Measurements from ENCODE around the gene PEX11B. TPM values are rescaled to one million over a fixed set of nuclear protein-coding genes. Genes with fewer than 3 reads are reported as not detected.

The PEX11B gene
- total RNA-seq, 1 experiment from 2014 or later = 27.4 TPM

DNA sequence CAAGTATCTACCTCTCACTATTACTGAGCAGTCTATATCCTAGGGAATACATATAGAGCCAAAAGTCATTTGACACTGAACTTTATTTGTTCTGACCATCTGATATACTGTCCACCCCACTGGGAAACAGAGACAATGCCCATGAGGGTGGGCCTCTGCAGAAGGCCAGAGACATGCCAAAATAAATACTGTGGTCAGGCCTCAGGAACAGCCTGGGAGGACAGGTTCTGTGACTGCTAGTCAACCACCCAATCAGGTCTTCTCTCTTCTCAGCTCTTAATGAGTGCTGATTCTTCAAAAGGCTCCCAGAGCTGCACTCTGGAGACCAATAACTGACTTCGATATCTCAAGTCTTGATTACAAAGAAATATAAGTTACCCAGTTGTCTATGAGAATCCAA lies 27.4 kb downstream of the PEX11B start:
- Histone ChIP-seq H3K4me1 (ENCODE audit: control insufficient read depth, insufficient read depth, low read length) (peaks cover 25% of the 10 kb centered on the region), H3K4me3 (ENCODE audit: low read depth in 2 of 2, low read length in 2 of 2) (no peak overlapping the region), H3K27ac (ENCODE audit: low read length) (peak overlapping the region; percentile 89), H3K27me3 (ENCODE audit: control insufficient read depth, insufficient read depth, low read length) (no peaks in the 10 kb centered on the region), H3K9me3 (ENCODE audit: control insufficient read depth, insufficient read depth, low read depth, low read length) (no peaks in the 10 kb centered on the region), H3K36me3 (ENCODE audit: control insufficient read depth, insufficient read depth, low read length) (no peaks in the 10 kb centered on the region)
- ChIA-PET POLR2A (interaction anchor here (0.6 kb wide), 1 partner anchor 28 kb away, joined by 3 read pairs; the partner anchor contains the start of gene PEX11B), CTCF (interaction anchor here (0.7 to 1.7 kb wide), 8 partner anchors 11 to 145 kb away, joined by 3 to 15 read pairs (median 4); partner anchors contain the start of genes ANKRD34A, ITGA10, NUDT17 and POLR3GL)
- DNase-seq (ENCODE audit: low read depth, low spot score) (no peak), ATAC-seq (no peak)
- BruUV-seq (replicated peaks) = no TSS peak
- TF ChIP-seq TCF7L2 (IDR thresholded peaks at IDR 0.05; ENCODE audit: low read depth, low read length) (no peak), POLR2AphosphoS5 (IDR thresholded peaks at IDR 0.05; ENCODE audit: low read depth, low read length) (no peak), SIN3A (IDR thresholded peaks at IDR 0.05; ENCODE audit: borderline replicate concordance, insufficient read depth, low read depth, low read length) (no peak)
- TF ChIP-seq, protein P1, sequence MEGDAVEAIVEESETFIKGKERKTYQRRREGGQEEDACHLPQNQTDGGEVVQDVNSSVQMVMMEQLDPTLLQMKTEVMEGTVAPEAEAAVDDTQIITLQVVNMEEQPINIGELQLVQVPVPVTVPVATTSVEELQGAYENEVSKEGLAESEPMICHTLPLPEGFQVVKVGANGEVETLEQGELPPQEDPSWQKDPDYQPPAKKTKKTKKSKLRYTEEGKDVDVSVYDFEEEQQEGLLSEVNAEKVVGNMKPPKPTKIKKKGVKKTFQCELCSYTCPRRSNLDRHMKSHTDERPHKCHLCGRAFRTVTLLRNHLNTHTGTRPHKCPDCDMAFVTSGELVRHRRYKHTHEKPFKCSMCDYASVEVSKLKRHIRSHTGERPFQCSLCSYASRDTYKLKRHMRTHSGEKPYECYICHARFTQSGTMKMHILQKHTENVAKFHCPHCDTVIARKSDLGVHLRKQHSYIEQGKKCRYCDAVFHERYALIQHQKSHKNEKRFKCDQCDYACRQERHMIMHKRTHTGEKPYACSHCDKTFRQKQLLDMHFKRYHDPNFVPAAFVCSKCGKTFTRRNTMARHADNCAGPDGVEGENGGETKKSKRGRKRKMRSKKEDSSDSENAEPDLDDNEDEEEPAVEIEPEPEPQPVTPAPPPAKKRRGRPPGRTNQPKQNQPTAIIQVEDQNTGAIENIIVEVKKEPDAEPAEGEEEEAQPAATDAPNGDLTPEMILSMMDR (IDR thresholded peaks at IDR 0.05) = no peak
- TF ChIP-seq, protein P2, sequence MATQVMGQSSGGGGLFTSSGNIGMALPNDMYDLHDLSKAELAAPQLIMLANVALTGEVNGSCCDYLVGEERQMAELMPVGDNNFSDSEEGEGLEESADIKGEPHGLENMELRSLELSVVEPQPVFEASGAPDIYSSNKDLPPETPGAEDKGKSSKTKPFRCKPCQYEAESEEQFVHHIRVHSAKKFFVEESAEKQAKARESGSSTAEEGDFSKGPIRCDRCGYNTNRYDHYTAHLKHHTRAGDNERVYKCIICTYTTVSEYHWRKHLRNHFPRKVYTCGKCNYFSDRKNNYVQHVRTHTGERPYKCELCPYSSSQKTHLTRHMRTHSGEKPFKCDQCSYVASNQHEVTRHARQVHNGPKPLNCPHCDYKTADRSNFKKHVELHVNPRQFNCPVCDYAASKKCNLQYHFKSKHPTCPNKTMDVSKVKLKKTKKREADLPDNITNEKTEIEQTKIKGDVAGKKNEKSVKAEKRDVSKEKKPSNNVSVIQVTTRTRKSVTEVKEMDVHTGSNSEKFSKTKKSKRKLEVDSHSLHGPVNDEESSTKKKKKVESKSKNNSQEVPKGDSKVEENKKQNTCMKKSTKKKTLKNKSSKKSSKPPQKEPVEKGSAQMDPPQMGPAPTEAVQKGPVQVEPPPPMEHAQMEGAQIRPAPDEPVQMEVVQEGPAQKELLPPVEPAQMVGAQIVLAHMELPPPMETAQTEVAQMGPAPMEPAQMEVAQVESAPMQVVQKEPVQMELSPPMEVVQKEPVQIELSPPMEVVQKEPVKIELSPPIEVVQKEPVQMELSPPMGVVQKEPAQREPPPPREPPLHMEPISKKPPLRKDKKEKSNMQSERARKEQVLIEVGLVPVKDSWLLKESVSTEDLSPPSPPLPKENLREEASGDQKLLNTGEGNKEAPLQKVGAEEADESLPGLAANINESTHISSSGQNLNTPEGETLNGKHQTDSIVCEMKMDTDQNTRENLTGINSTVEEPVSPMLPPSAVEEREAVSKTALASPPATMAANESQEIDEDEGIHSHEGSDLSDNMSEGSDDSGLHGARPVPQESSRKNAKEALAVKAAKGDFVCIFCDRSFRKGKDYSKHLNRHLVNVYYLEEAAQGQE (IDR thresholded peaks at IDR 0.05; ENCODE audit: insufficient read depth in 1 of 2, low read depth in 2 of 2, low read length in 1 of 2) = no peak
- intact Hi-C loops (cut with micrococcal nuclease; ENCODE audit: unreplicated experiment) = loop anchor here (5.0 kb wide), 2 partner anchors 71 to 121 kb away; partner anchors contain the start of genes ANKRD34A and POLR3GL
- in situ Hi-C loops (cut with HindIII; ENCODE audit: low pct_unique_long_range_greater_than_20kb, low sequenced_read_pairs) = no loop called here

DNA sequence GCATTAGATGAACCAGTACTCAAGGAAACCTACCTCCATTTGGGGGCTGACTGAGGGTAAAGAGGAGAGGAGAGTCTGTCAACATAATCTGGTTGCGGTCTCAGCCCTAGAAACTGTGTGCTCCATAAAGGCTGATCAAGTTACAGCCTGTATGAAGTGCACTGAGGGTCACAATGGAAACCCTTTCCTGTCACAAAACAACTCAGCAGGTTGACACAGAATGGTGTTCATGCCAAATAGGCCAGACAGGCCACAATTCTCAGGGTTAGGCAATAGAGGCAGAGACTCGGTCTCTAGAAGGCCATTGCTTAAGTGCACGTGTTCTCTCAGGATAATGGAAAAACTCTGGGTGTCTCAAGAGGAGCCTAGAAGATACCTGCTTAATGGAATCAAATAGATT lies 28.8 kb downstream of the PEX11B start:
- intact Hi-C loops (cut with micrococcal nuclease; ENCODE audit: unreplicated experiment) = loop anchor here (5.0 kb wide), 2 partner anchors 73 to 123 kb away; partner anchors contain the start of genes ANKRD34A and POLR3GL
- peaks cover 3% of the 10 kb centered on the region; the same call in 1 of the 2 replicates for H3K27me3 ChIP-seq (ENCODE audit: control insufficient read depth, insufficient read depth, low read length)
- POLR2A ChIA-PET = no interaction called here
- no peaks in the 10 kb centered on the region for H3K36me3 ChIP-seq (ENCODE audit: control insufficient read depth, insufficient read depth, low read length)
- H3K4me1 ChIP-seq (ENCODE audit: control insufficient read depth, insufficient read depth, low read length) = peaks cover 29% of the 10 kb centered on the region
- no peaks in the 10 kb centered on the region for H3K9me3 ChIP-seq (ENCODE audit: control insufficient read depth, insufficient read depth, low read depth, low read length)
- DNase-seq (ENCODE audit: low read depth, low spot score) (no peak), ATAC-seq (no peak)
- TF ChIP-seq POLR2AphosphoS5 (IDR thresholded peaks at IDR 0.05; ENCODE audit: low read depth, low read length) (no peak), SIN3A (IDR thresholded peaks at IDR 0.05; ENCODE audit: borderline replicate concordance, insufficient read depth, low read depth, low read length) (no peak), TCF7L2 (IDR thresholded peaks at IDR 0.05; ENCODE audit: low read depth, low read length) (no peak)
- TF ChIP-seq, protein P1 (IDR thresholded peaks at IDR 0.05) = no peak
- TF ChIP-seq, protein P2 (IDR thresholded peaks at IDR 0.05; ENCODE audit: insufficient read depth in 1 of 2, low read depth in 2 of 2, low read length in 1 of 2) = no peak
- peak overlapping the region; percentile 12; the same call in 1 of the 2 replicates for H3K27ac ChIP-seq (ENCODE audit: low read length)
- BruUV-seq (replicated peaks) = no TSS peak
- no peak overlapping the region for H3K4me3 ChIP-seq (ENCODE audit: low read depth in 2 of 2, low read length in 2 of 2)
- CTCF ChIA-PET = interaction anchor here (0.8 kb wide), 1 partner anchor 43 kb away, joined by 4 read pairs; no protein-coding TSS in a partner anchor
- in situ Hi-C loops (cut with HindIII; ENCODE audit: low pct_unique_long_range_greater_than_20kb, low sequenced_read_pairs) = no loop called here
